Left hindlimb (tissue), 1 donor: ENCODE measurements around the gene MANSC4.

Experiments used
- DNase-seq: peaks from one replicate; pipeline ENCODE4 v3.0.0-alpha.2; 2018

The MANSC4 gene

DNA sequence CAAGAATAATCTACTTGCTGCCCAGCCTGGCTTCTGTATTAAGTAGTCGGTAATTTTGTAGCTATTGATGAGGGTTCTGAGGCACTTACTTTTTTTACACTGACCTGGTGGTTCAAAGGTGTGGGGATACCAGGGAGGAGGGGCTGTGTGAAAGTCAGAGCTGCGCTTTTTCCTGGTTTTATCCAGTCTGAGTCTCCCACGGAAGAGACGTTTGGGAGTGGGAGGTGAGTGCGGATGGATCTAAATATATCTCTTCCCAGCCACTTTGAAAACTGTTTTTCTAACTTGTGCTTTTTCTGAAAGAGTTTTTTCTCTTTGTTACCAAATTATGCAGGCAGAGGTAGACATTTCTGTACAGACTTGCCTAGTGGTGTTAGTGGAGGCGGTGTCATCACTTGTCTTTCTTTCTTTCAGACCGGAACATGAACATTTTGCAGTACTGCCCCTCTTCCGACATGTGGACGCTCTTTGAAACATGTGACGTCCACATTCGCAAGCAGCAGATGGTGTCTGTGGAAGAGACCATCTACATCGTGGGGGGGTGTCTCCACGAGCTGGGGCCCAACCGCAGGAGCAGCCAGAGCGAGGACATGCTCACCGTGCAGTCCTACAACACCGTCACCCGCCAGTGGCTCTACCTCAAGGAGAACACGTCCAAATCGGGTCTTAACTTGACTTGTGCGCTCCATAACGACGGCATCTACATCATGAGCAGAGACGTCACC, 17.4 kb upstream of the MANSC4 start:
- no peak for DNase-seq

DNA sequence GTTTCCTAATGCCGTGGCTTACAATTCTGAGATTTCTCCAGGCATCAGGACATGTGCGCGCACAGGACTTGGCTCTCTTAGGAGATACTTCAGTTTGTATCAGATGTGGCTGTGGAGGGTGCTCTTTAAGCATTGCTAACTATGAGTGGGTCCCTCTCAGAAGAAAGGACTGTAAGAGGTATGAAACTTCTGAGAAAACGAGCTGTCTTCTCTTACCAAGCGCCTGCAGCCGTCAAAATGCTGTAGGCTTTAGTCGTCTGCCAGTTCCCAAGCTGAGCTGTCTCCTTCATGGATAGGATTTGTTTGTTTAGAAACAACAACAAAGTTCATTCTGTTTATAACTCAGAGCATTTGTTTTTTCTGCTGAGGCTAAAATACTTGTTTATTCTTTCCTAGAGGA, 16.1 kb upstream of the MANSC4 start:
- DNase-seq, result no peak

GRCh38 chr12:27794818-27795584, 15.0 kb upstream of the MANSC4 start:
- DNase-seq, result no peak

- DNase-seq, result no peak
Measured at GRCh38 chr12:27790179-27790578, 10.1 kb upstream of the MANSC4 start.

DNA sequence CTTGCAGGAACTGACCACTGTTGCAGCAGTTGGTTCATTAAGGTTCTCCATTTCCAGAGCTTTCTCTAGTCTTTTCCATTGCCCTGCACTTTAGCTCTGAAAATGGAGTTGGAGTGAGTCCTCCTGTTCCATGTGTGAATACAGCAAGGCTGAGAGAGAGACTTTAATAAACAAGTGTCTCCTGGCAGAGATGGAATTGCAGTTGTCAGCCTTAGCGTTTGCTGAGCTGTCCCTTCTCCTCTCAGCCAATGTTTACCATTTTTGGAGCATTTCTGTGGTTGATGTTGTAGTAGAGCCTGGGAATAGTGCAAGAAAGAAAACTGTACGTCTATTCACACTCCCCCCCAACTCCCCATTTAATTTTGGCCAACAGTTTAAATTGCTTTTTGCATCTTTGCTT, 7.5 kb upstream of the MANSC4 start:
- DNase-seq, result no peak

DNA sequence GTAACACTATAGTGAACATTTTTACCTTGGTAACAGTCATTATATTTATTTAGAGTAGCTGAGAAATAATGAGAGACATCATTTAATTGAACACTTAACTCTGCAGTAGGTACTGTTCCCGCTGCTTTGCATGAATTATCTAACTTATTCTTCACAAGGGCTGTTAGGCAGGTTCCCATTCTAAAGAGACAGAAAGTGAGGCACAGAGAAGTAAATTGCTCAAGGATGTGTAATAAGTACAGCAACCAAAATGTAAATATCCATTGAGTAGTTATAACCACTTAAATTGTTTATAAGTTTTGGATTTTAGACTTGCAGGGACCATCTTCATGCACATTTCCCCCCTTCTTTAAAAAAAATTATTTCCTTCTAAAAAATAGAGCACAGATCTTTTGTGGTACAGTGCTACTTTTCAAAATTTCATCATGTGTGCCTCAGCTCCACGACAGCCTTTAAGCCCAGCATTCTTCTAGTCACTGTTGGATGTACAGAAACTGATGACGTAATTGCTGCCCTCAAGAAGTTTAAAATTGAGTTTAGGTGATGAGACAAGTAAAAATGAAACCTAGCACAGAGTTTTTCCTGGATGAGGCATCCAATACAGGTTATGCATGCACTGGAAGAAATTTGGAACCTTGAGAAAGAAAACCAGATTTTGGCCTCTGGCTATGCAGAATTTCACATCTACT, 6.0 kb upstream of the MANSC4 start:
- no peak for DNase-seq

DNA sequence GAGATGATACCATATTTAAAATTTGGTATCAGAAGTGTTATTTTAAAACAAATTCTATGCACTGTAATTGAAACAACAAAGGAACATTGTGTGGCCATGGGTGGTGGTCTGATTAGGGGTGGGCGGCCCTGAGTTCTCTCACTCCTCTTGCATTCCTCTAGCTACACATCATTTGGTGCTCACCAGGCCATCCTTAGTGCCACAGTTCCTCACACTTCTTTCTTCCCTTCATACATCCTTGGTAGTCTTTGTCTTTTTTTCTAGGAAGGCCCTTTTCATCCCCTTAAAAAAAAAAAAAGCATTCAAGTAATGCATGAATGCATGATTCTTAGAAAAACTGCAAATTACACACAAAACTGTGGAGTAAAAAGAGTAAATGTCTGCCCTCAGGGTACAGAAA, 2.4 kb upstream of the MANSC4 start:
- no peak for DNase-seq

DNA sequence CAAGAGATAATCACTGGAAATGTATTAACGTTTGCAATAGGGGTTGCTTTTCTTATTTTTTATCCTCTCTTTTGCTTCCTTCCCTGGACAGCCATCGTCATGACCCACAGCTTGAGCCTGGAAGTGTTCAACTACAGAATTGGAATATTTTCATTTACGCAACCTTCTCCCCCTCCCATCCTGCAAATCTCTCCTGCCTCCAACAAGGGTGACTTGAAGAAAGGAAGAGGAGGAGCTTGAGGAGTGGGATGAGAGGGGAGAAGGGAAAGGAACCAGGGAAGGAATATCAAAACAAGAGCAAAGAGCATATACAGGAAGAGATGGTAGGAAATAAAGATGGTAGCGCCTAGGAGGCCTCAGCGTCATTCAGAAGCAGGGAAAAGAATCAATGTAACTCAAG, 1.6 kb upstream of the MANSC4 start:
- DNase-seq, result no peak

- DNase-seq, result no peak
Measured at GRCh38 chr12:27780612-27781408, 774 bp upstream of the MANSC4 start.

DNA sequence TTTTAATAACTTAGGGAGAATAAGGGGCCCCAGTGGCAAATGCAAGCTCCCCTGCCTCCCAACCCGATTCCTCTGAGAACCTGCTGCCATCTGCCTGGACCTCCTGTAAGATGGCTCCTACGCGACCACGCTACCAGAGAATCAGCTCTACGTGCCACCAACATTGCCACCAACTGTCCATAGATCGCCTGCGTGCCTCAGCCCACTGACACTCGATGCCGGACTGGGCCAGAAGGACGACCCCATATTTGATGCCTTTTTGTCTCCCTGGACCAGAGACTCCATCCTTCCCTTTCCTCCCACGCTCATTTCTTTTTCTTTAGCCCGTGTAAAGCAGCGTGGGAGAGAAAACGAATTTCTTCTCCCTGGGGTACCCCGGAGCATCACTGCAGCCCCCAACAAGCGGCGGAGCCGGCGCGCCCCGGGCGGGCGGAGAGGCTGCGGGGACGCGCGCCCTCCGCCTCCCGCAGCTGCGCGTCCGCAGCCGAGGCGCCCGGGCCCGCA, 568 bp downstream of the MANSC4 start:
- peak; percentile 59 for DNase-seq

GRCh38 chr12:27778206-27778605, 1.8 kb downstream of the MANSC4 start:
- no peak for DNase-seq

GRCh38 chr12:27777141-27777540, 2.9 kb downstream of the MANSC4 start:
- DNase-seq, result no peak

GRCh38 chr12:27772328-27773049, 7.5 kb downstream of the MANSC4 start:
- DNase-seq, result no peak

GRCh38 chr12:27771481-27772327, 8.3 kb downstream of the MANSC4 start:
- DNase-seq, result no peak

DNA sequence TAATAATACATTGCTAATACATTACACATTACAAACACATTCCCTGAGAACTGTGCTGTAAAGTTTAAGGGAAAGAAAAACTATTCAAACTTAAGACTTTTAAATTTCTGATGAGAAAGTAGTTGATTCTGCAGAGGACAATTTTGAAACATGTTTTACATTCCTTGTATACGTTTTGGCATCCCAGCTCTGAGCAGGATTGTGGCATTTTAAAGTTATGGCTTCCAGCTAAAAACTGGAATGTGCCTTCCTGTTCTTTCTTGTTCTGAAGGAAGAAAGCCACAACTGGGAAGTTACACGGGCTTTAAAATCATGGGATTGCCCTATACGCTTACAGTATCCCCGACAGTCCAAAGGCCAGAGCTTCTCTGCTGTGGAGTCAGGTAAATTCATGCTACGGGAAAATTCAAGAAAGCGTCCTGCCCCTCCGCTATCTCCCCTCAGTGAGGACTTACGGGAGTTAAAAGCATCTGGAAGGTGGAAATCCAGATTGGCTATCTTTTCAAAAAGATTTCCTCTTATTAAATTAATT, 10.8 kb downstream of the MANSC4 start:
- no peak for DNase-seq

DNA sequence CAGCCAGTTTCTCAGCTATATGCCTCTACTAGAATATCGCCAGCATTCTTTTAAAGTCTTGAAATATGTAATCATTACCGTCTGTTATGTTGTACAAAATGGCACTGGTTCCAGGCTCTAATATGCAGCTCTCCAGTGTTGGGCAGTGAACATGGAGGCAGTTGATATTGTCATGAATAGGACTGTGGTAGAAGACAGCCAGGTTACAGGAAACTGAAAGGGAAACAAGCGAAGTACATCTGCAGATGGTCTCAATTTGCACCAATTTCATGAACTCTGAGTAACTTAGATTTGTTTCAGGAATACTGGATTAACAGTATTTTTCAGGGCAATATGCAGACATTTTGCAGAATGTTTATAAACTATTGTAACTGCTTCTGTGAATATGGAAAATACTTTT, 13.4 kb downstream of the MANSC4 start:
- DNase-seq, result no peak

- DNase-seq, result no peak
Measured at GRCh38 chr12:27762757-27763156, 17.3 kb downstream of the MANSC4 start.

GRCh38 chr12:27756670-27757195, 23.3 kb downstream of the MANSC4 start:
- DNase-seq, result no peak

DNA sequence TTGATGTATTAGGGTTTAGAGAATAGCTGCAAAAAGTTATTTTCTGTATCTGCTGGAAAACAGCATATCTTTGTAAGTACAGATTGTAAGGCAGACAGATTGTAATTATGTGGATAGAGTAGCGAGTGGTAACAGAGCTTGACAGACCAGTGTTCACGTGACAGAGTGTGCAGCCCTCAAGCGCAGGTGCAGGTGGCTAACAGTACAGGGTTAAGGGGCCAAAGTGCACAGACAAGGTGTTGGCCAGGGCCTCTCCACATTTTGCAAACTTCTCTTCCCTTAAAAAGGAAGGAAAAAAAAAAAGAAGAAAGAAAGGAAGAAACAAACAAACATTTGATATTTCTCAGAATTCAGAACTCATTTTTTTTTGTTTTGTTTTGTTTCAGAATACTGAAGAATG, 25.2 kb downstream of the MANSC4 start:
- DNase-seq, result no peak

DNA sequence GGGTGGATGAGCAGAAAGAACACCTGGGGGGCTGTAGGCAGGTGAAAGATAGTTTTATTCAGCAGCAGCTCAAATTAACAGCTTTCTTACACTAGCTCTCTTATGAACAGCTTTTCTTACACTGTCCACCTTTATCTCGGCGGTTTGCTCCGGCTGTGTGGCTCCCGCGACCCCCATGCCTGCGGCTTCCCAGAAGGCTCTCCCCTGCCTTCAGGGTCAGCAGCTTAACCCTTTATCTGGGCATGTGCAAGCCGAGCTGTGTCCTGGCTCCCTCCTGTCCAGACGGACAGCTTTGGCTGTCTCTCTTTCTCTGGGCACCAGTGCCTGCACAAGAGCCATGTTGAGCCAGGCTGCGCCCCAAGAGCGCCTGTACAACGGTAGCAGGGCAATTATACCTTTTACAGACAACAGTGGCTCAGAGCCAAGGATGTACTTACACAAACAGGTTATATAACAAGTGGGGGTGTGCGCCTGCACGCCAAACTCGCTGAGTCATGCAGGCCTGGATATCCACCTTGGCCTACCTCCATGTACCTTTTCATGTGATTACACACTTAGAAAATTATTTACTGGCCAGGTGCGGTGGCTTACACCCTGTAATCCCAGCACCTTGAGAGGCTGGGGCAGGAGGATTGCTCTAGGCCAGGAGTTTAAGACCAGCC, 28.5 kb downstream of the MANSC4 start:
- no peak for DNase-seq
